ENCODE measurements around the gene TMEM39B.
"Not testable (repeated sequence)": the region's sequence is repeated elsewhere in the genome, so short reads cannot be mapped to it uniquely, and the experiment has no call there.

TMEM39B gene

GRCh38 chr1:32068957-32069588, 3.7 kb upstream of the TMEM39B start:
- peak; percentile 58 for DNase-seq (ENCODE audit: low read depth, low spot score)

- peak; percentile 17 for DNase-seq (ENCODE audit: low read depth, low spot score)
These were observed 749 bp upstream of the TMEM39B start for GRCh38 chr1:32071758-32072621.

DNA sequence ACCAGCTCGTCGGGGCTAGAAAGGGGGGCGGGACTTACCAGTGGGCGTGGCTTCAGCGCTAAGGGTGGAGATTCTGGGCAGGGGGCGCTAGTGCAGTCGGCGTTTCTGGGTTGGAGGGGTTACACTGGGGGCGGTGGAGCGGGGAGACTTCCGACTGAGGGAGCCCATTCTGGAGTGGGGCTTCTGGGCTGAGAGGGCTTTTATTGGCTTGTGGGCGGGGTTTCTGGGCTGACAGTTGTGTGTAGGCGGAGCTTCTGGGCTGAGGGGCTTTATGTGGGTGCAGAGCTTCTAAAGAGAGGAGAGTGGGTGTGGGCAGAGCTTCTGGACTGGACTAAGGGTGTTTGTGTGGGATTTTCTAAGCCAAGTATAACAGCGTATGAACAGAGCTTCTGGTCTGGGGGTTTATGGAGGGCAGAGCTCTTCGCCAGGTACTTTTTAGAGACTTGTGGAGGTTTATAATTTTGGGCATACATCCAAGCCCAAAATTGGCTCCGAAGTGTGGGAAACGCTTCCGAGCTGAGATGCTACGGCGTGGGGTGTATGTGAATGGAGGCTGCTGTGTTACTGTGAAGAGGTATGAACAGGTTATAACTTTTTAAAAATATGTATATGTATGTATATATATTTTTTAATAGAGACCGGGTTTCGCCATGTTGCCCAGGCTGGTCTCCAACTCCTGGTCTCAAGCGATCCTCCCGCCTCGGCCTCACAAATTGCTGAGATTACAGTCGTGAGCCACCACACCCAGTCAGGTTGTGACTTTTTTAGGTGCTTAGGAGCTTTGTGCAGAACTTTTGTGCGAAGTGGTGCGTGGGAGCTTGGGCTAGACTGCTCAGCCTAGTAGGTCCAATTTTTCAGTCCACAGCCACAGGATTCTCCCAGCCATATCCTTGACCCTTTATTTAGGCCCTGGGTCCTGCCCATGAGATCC, 825 bp downstream of the TMEM39B start:
- DNase-seq (ENCODE audit: low read depth, low spot score), result no peak

- no peak for DNase-seq (ENCODE audit: low read depth, low spot score)
These were observed 2.1 kb downstream of the TMEM39B start for GRCh38 chr1:32074841-32075240.

DNA sequence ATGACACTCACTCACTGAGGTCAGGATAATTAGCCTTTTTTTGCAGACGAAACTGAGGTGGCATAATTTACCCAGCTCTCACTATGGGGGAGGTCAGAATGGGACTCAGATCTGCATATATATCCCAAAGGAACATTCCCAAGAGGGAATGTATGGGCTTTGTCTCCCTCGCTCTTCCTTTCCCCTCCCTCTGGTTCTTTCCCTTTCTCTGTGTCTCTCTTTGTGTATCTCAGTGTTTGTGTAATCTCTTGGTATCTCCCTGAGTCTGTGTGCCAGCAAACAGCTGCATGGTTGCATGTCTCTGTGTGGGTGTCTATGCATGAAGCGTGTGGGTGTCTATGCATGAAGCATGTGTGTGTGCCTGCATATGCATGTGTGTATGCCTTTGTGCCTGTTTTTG, 4.7 kb downstream of the TMEM39B start:
- DNase-seq (ENCODE audit: low read depth, low spot score), result no peak

GRCh38 chr1:32082022-32082421, 9.3 kb downstream of the TMEM39B start:
- no peak for DNase-seq (ENCODE audit: low read depth, low spot score)

- not testable (repeated sequence) for DNase-seq (ENCODE audit: low read depth, low spot score)
These were observed 13.6 kb downstream of the TMEM39B start for GRCh38 chr1:32086381-32086780.

DNA sequence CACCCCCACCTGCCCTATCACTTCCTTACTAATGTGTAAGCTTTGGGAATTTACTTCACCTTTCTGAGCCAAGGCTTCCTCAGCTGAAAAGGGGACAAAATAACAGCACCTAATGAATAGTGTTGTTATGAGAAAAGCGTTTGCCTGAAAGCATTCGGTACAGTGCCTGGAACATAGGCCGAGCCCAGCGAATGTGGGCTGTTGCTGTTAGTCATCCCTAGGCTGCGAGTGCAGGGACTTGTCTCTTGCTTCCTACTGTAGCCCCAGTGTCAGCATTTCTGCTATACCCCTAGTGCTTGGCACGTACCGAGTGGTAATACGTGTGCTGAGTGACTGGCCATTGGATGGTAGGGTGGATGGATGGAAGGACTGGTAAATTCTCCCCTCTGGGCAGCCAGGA, 18.4 kb downstream of the TMEM39B start:
- no peak for DNase-seq (ENCODE audit: low read depth, low spot score)

GRCh38 chr1:32091591-32091990, 18.9 kb downstream of the TMEM39B start:
- DNase-seq (ENCODE audit: low read depth, low spot score), result no peak

- no peak for DNase-seq (ENCODE audit: low read depth, low spot score)
These were observed 22.2 kb downstream of the TMEM39B start for GRCh38 chr1:32094746-32095521.

DNA sequence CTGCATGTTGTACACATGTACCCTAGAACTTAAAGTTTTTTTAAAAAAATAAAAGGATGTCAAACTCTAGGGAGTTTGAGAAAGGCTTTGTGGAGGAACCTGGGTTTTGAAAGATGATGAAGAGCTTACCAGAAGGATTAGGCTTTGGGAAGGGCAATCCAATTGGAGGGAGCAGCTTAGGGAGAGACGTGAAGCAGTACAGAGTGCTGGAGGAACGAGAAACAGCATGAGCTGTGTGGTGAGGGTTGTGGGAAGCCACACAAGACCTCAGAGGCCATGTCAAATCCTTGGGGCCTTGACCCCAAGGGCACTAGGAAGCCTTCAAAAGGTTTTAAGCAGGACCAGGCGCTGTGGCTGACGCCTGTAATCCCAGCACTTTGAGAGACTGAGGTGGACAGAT, 26.7 kb downstream of the TMEM39B start:
- DNase-seq (ENCODE audit: low read depth, low spot score), result no peak

GRCh38 chr1:32100359-32100758, 27.6 kb downstream of the TMEM39B start:
- DNase-seq (ENCODE audit: low read depth, low spot score), result no peak

GRCh38 chr1:32100807-32101708, 28.3 kb downstream of the TMEM39B start:
- DNase-seq (ENCODE audit: low read depth, low spot score), result no peak

- no peak for DNase-seq (ENCODE audit: low read depth, low spot score)
These were observed 31.4 kb downstream of the TMEM39B start for GRCh38 chr1:32104127-32104526.

DNA sequence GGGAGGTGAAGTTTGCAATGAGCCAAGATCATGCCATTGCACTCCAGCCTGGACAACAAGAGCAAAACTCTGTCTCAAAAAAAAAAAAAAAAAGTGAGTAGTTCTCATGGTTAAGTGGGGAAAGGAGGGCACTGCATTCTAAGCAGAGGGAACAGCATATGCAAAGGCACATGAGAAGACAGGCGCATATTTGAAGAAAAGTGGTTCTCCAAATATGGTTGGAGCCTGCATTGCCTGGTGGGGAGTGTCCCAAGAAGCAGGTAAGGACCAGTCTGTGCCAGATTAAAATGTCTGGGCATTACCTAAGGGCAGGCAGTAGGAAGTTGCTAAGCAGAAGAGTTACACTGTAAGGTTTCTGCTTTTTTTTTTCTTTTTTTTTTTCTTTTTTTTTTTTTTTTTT, 32.6 kb downstream of the TMEM39B start:
- no peak for DNase-seq (ENCODE audit: low read depth, low spot score)

- no peak for DNase-seq (ENCODE audit: low read depth, low spot score)
These were observed 34.0 kb downstream of the TMEM39B start for GRCh38 chr1:32106663-32107275.

- peak; percentile 91 for DNase-seq (ENCODE audit: low read depth, low spot score)
These were observed 35.3 kb downstream of the TMEM39B start, which contains the start of gene KPNA6 for GRCh38 chr1:32107742-32108661. TSS of gene KPNA6 (plus strand) at chr1:32108056. CDS start at chr1:32108131, 75 bp downstream.

GRCh38 chr1:32111040-32111623, 38.4 kb downstream of the TMEM39B start:
- no peak for DNase-seq (ENCODE audit: low read depth, low spot score)

Measured in ELF-1 (cell line).